Stimulated activated CD8-positive, alpha-beta memory T cell treated with anti-CD3 and anti-CD28 coated beads, Interleukin-4, amount 100 ng/mL, for 1 hour (primary cell): ENCODE data around the gene P4HTM.

Experiments used
- DNase-seq, 2 donors: peaks; one replicate each; pipeline ENCODE4 v3.0.0-alpha.2; 2020; ENCODE audit warnings: low read depth in 2 of 2, low spot score in 1 of 2

P4HTM gene, protein sequence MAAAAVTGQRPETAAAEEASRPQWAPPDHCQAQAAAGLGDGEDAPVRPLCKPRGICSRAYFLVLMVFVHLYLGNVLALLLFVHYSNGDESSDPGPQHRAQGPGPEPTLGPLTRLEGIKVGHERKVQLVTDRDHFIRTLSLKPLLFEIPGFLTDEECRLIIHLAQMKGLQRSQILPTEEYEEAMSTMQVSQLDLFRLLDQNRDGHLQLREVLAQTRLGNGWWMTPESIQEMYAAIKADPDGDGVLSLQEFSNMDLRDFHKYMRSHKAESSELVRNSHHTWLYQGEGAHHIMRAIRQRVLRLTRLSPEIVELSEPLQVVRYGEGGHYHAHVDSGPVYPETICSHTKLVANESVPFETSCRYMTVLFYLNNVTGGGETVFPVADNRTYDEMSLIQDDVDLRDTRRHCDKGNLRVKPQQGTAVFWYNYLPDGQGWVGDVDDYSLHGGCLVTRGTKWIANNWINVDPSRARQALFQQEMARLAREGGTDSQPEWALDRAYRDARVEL

DNA sequence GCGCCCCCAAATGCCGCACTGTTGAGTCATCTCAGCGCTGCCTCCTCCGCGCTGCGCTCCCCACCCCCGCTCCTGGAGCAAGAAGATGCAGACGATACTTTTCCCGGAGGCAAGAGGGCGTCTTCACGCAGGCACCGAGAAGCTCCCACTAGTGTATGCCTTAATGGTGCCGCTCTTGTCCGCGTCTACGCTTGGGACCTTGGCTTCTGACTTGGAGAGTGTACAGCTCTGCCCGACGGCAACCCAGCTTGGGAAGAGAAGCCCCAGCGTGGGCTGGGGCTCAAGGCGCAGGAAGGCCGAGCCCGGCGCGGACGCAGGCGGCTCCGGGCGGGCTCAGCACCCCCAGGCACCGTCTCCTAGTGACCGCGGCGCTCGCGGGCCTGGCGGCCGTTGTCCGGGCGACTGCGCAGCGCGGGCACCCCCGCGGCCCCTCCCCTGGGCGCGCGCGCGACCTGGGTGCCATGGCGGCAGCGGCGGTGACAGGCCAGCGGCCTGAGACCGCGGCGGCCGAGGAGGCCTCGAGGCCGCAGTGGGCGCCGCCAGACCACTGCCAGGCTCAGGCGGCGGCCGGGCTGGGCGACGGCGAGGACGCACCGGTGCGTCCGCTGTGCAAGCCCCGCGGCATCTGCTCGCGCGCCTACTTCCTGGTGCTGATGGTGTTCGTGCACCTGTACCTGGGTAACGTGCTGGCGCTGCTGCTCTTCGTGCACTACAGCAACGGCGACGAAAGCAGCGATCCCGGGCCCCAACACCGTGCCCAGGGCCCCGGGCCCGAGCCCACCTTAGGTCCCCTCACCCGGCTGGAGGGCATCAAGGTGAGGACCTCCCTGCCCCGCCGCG is at the start of gene P4HTM:
Gene P4HTM (plus strand): TSS at position 446 of the 840 bp plus-strand sequence. CDS start 16 bp downstream, at position 462.
- peak; percentile 41 to 67 for DNase-seq

DNA sequence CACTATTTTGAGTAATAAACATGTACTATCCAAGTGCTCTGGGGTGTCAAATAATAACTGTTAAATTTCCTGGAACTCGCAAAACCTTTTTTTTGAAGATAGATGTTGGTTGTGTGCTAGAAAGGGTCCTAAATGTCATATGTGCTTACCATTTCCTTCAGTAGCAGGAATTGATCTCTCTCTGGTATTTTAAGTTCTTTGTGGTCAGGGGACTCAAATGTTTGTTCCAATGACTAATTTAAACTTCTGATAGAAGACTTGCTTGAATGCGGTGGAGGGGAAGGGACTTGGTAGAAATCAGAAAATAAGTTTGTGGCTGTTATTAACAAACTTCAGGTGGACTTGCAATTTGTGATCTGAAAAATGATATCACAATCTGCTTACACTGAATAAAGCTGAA is 44.6 kb upstream of the P4HTM start:
- no peak for DNase-seq

DNA sequence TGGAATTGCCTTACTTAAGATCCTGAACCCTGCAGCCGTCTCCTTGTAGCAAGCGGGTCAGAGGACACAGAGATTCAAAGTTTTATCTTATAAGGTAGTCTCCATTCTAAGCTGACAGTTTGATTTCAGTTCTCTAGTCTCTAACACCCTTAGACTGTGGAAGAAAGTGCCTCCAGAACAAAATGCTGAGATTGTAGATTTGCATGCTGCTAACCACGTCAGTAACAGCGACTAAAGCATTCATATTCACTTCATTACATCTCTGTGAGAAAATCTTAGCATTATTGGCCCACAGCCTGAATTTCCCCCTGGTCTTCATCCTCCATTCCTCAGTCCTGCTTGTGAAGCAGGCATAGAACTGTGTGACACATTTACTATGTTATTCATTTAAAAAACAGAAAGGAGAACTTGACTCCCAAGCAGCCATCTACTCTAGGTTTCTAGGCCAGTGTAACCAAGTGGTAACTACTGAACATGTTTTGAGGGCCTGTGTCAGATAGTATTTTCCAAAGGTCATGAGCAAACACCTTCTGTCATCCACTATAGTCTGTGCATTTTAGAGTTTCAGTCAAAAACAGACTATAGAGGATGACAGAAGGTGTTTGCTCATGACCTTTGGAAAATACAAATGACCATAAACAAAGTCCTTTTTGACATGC is 44.0 kb upstream of the P4HTM start:
- no peak for DNase-seq

DNA sequence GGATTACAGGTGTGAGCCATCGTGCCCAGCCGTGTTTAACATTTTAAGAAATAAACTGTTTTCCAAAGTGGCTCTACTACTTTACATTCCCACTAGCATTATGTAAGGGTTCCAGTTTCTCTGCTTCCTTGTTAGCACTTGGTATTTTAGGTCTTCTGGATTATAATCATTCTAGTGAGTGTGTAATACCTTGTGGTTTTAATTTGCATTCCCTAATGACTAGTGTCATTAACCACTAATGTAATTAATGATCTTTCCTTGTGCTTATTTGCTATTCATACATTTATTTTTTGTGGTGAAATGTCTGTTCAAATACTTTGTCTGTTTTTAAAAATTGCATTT is 40.7 kb upstream of the P4HTM start:
- no peak for DNase-seq

DNA sequence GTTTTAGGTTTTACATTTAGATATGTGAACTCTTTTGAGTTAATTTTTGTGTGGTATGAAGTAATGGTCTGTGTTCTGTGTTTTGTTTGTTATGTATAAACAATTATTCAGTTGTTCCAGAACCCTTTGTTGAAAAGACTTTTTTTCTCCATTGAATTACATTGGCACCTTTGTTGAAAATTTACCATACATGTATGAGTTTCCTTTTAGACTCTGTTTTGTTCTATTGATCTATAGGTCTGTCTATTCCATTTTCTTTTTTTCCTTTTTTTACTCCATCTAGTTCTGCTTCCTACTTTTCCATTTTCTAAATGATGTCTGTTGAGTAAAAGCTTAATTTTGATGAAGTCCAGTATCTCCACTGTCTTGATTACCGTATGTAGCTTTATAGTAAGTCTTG is 40.0 kb upstream of the P4HTM start:
- DNase-seq, result no peak

DNA sequence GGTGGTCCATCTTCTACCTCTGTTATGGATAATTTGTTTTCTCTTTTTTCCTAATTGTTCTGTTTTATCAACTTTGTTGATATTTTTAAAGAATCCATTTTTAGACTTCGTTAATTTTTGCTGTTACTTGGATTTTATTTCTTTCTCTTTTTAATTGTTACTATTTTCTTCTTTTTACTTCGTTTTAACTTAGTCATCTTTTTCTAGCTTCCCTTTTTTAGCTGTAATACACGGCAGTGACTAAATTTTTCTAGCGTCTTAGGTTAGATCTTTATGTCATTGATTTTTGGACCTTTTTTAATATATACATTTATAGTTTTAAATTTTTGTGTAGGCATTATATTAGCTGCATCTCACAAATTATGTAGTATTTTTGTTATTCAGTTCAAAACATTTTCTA is 38.3 kb upstream of the P4HTM start:
- no peak for DNase-seq

DNA sequence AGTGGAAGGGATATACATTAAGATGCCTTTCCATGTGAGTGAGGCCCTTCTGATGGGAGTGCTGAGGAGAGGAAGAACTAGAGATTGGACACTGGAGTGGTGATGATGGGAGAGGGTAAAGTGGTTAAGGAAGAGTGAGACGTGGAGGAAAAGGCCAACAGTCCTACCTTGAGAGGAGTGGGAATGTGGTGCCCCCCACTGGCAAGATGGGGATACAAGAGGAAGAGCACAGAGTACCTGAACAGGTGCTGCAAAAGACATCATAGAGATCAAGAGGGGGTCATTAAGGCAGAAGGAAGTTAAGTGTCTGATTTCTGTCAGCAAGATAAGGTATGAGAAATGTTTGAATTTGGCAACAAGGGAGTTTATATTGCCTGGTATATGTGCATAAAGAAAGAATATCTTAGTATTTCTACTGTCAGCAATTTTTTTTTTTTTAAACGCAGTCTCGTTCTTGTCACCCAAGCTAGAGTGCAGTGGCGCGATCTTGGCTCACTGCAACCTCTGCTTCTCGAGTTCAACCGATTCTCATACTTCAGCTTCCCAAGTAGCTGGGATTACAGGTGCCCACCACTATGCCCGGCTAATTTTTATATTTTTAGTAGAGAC is 37.4 kb upstream of the P4HTM start:
- DNase-seq, result peak; percentile 4 to 17

DNA sequence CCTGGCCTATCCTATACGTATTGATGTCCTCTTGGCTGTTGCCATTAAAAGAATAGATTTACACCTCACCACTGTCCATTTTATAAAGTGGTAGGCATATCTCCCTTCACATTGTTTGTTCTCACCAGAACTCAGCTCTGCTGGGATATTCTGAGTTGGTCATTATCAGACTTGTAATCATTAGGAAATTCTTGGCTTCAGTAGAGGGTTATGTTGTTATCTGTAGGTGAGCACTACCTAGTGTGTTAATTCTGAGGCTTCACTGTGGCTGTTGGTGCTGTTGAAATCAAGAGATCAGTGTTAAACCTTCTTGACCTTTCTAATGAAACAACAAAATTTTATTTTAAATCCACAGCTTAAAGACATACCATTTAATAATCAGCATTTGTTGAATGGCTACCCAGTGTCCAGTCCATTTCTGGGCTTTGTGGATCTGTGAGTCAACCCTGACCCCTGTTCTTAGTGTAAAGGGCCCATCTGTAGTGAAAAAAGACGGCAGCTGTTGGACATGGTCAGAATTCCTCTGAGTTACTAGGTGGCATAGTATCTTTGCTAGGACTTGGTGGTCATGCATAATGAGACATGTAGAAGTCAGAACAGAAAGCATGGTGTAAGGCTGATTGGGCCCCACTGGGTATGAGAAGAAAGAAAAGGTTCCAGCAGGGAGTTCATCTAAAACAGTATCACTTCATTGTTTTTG is 32.9 kb upstream of the P4HTM start:
- no peak for DNase-seq

DNA sequence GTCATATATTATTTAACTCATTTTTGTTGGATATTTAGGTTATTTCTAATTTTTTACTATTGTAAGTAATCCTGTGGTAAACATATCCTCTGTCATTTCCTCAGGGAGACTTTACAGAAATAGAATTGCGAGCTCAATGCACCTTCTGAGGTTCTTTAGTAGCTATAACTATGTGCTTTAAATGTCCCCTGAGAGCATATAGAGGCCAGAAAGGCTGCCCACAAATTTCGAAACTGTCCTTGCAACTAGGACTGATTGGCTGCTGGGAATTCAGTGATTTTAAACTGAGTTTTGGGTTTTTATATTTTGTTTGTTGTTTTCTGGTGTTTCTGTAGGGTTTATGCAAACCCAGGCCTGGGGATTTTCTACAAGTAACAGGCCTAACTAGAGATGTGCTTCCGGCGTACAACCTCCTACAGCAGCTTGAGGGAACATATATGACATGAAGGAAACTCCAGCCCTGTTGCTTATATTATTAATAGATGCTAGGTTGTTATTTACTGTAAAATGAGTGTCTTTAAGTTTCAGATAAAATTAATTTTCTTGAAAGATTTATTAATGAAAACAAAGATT is 29.1 kb upstream of the P4HTM start:
- DNase-seq, result no peak

DNA sequence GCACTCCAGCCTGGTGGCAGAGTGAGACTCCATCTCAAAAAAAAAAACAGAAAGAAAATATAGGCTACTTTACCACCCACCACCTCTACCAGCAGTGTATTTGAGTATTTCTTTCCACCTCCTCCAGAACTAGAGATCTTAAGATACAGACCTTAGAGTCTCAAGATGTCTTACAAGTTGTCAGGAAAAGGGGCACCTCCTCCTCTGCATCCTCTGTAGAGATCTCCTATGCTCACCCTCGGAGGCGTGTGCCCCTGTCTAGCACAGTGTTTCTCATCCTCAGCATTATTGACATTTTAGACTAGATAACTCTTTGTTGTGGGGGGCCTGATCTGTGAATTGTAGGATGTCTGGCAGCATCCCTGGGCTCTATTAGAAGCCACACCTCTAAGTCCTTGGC is 27.7 kb upstream of the P4HTM start:
- no peak for DNase-seq

DNA sequence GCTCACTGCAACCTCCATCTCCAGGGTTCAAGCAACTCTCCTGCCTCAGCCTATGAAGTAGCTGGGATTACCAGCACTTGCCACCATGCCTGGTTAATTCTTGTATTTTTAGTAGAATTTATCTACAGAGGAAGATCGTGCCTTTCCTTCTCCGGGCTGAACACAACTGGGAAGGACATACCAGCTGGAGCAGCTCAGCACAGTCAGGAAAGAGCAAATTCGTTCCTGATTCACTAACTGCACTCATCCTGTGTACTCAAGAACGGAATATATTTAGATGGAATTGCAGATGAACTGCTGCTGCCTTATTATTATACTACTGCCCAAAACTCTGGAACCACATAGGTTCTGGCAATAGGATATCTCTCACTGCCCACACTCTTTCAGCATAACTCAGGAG is 27.1 kb upstream of the P4HTM start:
- DNase-seq, result no peak

DNA sequence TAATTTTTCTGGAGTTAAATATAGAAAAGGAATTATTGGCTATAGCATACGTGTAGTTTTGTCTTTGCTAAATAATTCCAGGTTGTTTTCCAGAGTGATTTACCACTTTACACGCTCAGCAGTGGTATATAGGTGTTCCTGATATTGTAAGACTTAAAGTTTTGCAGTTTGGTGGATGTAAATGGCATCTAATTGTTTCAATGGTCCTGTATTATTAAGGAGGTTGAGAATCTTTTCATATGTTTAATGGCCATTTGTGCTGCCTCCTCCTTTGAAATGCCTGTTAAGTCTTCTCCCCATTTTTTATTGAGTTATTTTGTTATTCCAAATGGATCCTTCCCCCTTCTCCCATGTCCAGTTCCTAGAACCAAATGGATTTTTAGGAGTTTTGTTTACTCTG is 26.4 kb upstream of the P4HTM start:
- no peak for DNase-seq

DNA sequence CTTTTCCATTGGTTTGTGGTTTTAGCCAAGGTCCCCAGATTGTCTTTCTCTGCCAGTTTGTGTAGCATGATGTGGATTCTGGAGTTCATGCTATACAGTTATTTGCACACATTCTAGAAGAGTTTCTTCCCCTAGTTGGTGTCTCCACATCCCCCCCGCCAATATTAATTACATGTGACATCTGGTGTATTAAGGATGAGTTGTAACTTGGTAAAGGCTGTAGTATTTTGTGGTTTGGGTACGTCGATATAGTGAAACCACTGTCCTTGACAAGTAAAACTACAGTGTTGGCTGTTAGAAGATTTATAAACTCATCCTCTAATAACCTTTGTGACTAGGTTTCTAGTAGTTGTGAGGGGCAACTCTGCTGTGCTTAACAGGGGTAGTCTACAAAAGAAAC is 23.7 kb upstream of the P4HTM start:
- no peak for DNase-seq

DNA sequence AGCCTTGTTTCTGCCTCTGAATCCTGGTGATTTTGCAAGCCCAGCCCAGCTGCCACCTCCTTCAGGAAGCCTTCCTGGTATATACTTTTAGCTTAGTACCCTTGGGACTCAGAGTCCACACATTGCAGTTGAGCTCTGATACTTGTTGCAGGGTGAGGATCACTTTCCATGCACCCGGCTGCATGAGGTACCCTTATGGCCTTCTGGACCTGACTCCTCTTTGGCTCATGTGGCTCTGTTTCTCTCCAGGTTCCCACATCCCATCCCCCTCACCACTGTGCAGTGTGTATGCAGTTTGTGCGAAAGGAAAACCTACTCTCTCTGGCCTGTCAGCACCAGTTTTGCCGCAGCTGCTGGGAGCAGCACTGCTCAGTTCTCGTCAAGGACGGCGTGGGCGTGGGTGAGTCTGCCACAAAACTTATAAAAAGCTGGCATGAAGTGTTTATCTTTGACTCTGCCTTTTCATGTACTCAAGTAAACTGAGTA is 23.1 kb upstream of the P4HTM start:
- DNase-seq, result no peak

DNA sequence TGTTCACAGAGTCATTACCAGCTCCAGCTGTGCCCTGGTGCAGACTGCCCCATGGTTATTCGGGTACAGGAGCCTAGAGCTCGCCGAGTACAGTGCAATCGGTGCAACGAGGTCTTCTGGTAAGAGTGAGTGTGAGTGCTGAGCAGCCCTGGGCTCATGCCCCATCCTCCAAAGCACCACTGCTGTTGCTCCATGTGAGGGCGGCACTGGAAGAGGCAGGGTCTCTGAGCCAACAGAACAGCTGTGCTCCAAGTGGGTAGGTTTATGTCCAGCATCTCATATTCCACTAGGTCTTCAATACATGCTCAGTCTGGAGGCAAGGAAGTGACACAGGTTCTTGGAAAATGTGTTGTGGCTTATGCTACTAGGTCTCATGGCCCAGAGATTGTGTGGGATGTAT is 19.5 kb upstream of the P4HTM start:
- no peak for DNase-seq

DNA sequence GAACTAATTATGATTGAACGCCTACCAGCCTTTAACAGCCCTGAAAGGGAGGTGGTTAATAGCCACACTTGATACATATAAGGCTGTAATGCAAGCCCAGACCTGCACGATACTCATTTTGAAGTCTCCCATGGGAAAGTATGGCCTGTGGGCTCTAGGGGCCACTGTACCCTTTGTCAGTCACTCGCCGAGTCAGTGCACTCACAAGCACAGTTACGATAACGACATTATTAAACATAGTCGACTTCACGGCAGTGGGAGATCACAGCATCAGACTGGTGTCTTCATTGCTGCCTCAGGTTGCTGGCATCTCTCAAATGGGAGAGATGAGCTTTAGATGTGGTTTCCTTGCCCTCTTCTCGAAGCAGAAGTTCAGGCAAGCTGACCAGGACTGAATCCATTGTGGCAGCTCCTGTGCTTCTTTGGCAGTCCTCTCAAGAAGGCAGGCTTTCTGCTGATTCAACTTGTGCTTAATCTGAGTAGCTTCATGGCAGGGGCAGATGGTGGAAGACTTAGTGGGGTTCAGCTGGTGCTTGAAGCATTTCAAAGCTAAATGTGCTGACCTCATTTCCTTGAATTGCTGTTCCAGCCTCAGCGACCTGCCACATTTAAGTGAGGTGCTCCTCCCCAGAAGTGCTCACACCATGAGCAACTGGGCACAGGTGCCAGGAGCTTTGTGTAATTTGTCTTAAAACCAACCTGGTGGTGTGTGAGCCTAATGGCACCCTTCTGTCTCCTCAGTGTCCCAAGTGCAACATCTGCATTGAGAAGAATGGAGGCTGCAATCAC is 15.8 kb upstream of the P4HTM start:
- DNase-seq, result no peak

DNA sequence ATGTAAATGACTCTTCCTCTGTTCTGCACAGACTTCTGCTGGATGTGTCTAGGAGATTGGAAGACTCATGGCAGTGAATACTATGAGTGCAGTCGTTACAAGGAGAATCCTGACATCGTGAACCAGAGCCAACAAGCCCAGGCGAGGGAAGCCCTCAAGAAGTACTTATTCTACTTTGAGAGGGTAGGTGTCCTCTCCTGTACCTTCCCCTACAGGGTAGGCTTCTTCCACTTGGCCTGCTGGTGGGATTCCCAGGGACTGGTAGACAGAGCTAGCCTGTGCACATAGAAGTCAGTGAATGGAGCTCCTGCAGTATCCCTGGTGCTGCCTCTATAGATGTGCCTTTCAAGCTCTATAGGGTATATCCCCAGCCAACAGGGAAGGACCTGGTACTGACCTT is 10.6 kb upstream of the P4HTM start:
- no peak for DNase-seq

DNA sequence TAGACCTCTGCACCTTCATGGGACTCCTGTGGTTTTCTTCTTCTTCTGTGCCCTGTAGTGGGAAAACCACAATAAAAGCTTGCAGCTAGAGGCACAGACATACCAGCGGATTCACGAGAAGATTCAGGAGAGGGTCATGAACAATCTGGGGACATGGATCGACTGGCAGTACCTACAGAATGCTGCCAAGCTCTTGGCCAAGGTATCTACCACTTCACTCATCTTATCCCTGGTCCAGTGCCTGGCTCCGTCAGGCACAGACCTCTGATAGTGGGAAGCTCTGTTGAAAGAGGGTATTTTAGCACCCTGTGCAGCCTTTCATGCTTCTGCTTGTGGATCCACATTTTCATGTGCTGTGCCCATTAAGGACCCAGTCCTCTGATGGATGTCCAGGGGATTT is 9.7 kb upstream of the P4HTM start:
- no peak for DNase-seq

DNA sequence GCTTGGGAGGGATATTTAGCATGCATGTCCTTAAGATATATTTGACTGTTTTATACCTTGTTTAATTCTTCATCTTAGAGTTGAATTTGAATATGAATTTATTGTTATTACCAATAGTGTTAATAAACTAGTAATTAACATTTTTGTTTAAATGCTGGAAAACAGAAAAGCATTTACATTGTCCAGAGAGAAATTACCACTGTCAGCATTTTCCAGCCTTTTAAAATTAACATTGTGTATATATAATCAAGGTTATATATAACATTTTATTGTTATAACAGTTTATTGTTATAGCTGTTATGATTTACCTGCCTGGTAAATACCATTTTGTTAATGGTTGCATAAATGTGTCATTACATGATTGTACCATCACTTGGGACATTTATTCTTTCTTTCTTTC is 8.0 kb upstream of the P4HTM start:
- no peak for DNase-seq

DNA sequence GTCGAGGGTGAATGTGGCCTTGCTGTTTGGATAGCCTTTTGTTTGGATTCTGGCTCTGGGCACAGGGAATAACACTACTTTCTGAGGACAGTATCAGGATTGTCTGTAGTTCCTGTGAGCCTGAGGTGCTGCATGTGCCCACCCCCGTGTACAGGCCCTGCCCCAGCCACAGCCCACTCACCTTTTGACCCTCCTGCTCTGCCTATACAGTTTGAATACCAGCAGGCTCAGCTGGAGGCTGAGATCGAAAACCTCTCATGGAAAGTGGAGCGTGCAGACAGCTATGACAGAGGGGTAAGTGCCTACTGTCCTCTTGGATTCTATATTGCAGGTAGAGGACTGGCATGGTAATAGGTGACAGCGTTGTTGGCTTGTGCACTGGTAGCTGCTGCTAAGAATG is 7.4 kb upstream of the P4HTM start:
- no peak for DNase-seq
